GM21515 (cell line): ENCODE results near the gene ADAM12.

Experiments used
- ATAC-seq: cut with Tn5 transposase; IDR thresholded peaks from one replicate; pipeline ENCODE4 v1.9.1; 2021; ENCODE audit not compliant: unreplicated experiment

ADAM12 gene

DNA sequence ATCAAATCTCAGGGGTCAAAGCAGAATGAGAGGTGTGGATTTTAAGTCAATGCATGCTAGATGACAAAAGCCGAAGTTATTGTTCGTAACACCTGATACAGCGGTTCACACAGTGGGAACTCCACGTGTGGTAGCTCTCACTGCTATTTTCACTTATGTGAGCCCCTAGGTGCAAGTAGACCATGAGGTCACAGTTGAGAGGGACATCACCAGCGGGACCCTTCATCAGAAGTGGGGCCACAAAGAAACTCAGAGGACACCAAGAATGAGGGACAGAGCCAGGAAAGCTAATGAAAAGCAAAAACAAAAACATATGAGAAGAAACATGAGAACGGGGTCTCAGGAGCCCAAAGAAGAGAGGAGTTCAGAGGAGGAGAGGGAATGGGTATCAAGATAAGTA is 63.5 kb downstream of the ADAM12 start:
- no peak for ATAC-seq

DNA sequence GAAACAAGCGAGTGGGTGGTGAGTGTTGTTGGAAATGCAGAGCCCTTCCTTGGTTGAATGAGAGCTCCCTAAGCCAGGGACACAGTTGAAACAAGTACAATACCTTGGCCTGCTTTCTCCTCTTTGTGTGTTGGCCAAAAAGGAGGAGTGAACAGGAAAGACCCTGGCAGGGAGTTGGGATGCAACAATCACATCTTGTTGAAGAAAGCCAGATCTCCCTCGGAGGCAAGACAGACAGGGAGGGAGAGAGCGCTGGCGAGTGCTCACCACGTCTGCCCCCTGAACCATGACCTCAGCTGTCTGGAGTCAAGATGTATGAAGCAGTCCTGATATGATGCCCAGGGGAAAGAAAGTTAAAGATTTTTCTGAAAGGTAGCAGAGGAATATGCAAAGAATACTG is 66.8 kb downstream of the ADAM12 start:
- no peak for ATAC-seq

DNA sequence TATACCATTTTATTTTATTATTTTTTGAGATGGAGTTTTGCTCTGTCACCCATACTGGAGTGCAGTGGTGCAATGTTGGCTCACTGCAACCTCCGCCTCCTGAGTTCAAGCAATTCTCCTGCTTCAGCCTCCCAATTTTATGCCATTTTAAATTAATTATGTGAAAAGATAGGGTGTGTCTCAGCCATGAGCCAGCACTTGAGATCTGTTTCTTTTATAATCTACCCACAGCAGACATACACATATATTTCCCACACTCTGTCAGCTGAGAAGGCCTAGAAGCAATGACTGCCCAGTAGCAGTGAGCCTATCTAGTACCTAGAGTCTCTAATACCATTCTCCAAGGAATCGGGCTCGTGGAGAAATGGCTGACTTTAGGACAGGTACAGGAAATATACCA is 70.5 kb downstream of the ADAM12 start:
- ATAC-seq: no peak

DNA sequence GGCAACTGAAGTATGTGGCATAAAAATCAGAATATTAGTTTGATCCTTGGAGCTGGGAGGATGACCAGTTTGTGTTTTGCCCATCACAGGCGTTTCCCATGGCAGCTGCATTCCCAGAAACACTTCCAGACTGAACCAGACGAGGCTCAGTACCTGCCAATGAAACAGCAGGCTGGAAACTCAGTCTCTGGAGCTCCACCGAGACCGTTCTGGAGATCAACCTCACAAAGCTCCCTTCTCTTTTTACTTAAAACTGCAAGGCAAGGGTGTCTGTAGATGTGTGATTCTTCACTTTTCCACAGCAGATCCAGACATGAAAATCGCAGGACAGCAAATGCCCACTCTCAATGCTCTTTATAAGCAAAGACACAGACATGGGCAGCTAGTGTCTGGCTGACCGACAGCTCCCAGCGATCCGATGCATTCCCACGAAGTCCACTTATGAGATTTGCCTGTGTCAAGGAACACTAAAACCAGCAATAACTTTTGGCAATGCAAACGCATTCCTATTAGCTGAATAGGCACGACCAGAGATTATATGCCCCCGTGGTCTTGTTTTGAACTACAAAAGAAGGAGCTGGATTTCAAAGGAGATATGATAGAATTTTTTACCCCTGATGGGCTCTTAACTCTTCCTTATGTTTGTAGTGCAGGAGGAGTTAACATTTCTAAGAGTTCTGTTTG is 72.6 kb downstream of the ADAM12 start:
- no peak for ATAC-seq

DNA sequence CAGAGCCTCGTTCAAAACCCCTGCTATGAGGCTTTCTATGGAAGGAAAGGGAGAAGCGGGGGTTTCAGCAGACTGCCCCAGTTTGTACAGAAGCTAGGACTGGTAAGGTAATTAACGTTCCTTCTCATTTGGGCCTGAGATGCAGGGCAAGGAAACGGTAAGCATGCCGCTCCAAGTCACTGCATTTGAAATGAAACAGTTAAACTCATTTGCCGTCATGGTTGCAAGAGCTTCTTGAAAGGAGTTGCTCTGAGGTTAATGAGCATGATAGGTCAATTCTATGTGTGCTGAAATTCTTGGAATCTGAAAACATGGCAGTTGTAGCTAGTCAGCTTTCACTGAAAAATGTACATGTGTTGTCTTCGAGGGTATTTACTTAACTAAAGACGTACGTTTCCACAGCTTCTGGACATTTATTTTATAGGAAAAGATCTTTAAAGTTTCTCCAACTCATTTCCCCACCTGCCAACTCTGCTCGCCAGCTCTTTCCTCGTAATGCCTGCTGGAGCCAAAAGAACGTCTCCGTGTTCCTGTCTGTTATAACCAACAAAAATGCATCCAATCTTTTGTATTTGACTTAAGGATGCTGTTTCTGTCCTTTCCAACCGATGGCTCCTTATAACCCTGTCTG is 73.3 kb downstream of the ADAM12 start:
- no peak for ATAC-seq

DNA sequence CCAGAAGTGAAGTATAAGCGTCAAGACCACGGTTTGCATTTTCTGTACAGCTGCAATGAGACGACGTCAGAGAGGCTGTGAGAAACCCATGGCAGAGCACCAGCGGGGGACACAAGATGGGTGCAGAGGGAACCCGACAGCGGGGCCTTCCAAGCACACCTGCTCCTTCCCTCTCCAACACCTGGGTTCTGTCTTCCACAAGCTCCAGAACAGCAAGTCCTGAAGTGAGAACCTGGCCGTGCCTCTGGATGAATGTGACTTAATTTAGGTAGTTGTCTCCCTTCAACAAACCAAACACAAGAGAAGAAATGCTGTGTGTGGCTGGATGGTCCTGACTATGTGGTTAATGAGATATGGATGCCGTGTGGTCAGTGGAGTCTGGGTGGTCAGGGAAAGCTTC is 76.1 kb downstream of the ADAM12 start:
- no peak for ATAC-seq

DNA sequence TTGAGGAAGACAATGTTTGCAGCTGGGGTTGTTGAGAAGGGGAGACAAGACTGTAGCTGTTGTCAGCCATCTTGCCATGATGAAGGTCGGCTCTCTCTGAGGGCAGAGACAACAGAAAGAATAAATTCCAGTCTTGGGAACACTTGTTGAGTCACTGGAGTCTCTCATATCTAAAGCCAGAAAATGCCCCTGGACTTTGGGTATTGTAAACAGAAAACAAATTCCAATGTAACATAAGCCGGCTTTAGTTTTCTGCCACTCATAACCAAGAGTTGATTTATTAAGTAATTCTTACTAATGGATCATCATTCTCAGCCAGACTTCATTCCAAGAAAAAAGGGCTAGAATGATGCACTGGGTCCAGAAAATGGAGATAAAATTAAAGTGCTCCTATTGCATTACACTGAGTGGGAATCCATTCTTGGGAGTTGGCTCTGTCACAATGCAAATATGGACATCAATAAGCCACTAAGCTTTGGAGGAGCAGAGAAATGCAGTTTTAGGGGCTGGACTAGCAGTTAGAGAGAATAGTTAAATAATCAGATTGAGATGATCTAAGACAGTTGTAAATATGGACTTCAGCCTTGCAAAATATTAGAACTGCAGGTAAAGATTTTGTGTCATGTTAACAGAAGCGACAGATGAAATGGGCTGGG is 78.9 kb downstream of the ADAM12 start:
- no peak for ATAC-seq

DNA sequence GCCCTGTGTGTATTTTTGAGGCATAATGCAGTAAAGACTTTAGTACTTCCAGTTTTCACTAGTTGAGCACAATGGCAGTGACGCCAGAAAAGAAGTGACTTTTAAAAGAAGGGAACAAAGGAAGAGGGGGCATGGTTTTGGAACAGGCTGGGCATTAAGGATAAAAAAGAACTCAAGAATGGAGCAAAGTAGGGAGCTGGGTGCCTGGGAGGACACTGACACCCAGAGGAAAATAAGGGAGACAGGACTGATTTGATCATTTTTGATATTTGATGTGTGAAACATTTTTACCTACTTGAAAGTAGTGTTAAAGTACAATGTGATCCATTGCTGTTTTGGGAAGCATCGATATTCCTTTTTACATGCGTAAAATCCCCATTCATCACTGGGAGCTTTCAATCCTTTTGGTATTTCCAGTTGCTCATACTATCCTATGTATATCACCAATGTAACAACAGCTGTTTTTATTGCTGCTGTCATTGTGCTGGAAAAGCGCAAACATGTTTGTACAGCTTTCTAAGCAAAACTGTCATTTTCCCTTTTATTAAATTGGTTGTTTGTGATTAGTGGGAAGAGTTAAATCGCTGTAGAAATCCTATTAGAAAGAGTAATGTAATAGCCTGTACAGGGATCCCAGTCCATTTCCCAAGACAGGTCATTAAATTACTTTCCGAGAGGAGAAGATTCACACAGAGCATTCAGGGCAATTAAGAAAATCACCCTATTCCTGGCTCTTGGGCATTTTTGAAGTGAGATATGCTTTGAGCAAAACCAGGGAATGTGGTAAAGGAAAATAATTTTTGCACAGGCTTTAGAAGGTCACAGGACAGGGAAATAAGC is 85.2 kb downstream of the ADAM12 start:
- ATAC-seq: no peak

DNA sequence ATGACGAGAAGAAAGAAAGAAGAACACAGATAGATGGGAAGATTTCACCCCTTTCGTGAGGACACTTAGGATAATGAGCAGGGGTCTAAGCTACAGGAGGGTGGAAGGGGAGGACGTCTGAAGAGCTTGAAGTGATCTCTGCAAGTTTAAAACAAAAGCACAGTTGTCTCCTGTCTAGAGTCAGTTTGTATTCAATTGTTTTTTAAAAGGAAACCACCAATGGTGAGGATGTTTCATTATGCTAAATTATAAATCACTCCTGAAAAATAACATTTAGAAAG is 85.9 kb downstream of the ADAM12 start:
- ATAC-seq: no peak

DNA sequence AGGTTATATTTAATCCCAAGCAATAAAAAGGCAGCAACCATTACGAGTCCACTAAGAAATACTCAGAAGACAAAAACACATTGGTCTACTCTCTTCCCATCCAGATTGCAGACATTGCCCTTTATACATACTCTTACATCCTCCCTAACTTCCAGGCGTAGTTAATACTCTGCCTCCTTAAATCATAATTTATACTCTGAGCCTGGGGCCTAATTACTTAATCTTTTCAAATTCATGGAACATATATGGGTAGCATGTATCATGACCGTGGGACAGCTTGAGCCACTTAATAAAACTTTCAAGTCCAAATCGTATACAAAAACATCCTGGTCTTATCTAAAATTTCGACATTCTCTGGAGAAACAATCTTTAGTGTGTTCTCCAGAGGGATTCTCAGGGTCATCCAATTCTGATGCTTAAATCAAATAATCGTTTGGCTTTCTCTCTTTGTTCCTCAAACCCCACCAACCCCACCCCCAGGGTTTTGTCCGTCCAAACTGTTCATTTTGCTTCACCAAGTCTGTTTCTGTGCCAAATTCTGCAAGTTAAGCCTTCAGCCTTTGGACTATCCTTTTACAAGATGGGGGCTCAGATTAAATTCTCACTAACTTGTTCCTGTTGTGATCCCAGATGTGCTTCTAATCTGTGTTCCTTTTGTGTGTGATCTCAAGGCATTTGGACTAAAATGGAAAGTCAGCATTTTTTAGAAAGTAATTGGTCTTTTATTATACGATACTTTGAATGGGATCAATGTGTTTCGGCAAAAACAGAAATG is 86.4 kb downstream of the ADAM12 start:
- no peak for ATAC-seq

DNA sequence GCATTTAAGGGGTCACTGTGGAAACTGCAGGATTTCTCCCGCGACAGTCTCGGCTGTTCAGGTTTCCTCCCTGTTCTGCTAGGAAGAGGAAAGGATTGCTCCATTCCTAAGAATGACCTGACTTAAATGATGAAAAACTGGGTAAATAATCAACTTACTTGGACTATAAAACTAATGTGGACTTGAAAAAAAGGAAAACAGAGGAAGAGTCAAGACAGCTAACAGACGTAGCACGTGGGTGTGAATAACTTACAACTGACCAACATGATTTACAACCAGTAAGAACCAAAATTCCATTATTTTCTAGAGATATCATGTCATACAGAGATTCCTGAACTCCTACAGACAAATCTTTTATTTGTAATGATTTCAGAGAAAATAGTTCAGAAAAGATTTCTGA is 93.8 kb downstream of the ADAM12 start:
- no peak for ATAC-seq

DNA sequence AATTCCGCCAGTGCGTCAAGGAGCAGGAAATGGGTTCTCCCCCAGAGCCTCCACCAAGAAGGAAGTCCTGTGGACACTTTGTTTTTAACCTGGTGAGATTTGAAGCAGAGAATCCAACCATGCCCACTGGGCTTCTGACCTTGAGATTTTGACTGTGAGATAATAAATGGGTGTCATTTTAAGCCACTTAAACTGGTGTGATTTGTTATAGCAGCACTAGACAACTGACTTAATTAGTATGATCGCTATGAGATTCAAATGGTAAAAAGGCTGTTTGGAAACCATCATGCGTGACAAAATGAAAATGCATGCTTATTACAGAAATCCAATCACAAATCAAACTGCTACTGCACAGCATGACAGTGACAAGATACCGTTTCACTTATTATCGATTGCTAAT is 98.0 kb downstream of the ADAM12 start:
- no peak for ATAC-seq

DNA sequence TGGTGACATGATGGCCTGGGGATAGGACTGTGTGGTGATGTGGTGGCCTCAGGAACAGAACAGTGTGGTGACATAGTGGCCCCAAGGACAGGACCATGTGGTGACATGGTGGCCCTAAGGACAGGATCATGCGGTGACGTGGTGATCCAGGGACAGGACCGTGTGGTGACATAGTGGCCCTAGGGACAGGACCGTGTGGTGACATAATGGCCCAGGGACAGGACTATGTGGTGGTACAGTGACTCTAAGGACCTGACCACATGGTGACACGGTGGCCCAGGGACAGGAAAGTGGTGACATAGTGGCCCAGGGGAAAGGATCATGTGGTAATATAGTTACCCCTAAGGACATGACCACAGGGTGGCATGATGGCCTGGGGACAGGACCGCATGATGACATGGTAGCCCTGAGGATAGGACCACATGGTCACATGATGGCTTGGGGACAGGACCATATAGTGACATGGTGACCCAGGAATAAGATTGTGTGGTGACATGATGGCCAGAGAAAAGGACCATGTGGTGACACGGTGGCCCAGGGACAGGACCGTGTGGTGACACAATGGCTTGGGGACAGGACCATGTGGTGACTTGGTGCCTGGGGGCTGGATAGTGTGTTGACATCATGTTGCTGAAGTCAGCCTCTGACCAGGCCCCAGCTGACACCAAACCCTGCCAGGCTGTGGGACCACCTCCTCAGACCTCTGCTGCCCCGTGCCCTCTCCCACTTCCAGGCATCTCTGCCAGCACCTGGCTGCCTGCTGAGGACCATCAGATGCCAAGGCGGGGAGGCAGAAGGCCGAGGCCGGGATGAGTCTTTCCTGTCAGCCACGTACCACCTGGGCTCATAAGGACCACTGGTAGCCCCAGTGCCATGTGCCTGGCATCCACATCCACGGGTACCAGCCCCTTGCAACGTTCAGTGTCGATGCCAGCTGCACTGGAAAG is 99.5 kb downstream of the ADAM12 start:
- no peak for ATAC-seq

DNA sequence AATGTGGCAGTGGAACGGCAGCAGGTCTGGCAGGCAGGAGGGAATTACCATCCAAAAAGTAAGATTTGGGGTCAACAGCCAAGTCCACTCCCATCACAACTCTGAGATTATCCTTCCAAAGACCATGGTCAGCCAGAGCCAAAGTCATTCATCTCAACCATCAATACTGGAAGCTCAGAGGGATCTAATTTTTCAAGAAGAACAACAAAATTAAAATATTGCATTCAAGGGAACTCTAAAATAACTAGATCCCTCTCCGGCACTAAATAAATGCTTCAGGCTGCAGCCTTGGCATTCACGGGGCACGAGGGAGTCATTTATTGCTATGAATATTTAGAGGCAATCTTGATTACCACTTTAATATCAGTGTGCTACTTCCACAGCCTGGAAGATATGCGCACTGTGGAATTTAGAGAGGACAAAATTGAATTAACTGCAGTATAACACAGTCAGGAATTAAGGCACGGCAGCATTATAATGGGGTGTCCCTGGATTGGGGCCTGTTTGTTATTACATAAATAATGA is 102.0 kb downstream of the ADAM12 start:
- ATAC-seq: no peak

DNA sequence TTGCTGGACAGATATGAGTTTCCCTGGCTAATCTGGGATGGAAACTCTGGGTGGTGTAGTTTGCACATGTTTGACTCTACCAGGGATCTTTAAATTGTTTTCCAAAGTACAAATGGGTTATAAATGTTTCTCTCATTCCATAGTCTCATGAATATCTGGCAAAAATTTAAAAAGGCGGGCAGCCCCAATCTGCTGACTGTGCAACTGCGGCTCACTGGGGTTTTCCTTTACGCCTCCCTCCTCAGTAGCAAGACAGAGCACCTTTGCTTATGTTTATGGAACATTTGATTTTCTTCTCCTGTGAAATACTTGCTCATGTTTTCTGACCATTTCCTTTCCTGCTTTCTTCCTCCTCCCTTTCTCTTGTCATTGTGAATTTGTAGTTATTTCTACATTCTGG is 105.0 kb downstream of the ADAM12 start:
- no peak for ATAC-seq

DNA sequence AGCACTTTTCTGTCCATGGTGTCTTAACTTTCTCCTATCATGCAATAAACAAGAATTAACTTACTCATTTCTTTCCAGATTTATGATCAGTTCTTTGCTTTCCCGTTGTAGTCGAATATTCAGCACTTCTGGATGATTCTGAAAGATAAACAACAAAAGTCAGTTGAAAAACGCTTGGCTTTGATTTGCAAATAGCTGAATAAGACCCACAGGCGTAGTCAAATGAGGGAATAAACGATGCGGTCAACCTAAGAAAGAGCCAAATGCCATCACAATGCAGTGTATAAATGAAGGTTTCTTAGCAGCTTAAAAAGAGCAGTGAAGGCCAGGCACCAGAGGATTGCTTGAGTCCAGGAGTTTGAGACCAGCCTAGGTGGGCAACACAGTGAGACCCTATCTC is 109.4 kb downstream of the ADAM12 start:
- ATAC-seq: no peak

DNA sequence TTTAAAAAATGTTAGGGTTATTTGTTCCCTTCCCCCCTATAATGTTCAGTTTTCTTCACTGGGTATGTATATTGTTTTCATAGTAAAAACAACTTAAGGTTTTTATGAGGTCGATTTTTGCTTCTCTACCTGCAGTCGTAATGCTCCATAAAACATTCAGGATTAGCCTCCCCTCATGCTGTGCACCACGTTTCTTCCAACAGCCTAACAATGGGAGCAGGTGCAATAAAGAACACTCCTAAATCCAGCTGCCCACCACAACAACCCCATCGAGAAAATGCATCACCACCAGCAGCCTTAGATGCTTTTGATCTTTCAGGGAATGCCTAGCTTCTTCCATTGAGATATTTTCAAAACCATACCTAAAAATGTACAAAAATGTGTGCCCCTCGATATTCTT is 111.1 kb downstream of the ADAM12 start:
- ATAC-seq: no peak

DNA sequence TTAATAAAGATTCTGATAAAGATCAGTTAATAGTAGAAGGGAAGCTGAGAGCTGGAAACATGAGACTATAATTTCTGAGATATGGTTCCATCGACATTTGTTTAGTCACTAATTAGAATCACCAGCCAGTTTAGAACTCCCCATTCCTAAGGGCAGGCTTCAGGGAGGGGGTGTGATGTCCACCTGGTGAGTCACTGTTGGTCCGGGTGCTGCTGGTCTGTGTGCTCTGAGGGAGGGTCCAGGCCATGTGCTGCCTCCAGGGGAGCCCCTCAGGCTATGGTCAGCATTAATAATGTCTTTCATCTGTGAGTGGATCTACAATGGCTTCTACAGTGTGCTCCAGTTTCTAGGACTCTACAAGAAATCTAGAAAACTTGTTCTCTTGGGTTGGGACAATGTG is 115.8 kb downstream of the ADAM12 start:
- no peak for ATAC-seq

DNA sequence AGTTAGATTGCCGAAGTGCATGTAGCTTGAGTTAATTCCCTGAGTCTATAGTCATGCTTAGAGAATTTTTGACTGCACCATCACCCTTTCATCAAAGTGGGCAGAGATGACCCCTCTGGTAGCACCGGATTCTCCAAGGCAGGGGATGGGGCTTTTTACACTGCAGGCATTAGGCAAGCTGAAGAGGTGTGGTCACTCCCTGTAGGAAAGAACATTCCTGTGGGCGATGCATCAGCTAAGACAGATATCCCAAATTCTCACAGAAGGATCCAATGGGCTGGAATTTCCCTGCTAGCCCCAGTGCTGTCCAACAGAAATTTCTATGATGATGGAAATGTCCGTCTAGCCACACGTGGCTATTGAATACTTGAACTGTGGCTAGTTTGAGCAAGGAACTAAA is 118.2 kb downstream of the ADAM12 start:
- ATAC-seq: no peak
